Lower leg skin (tissue), 4 donors: ENCODE data around the gene FABP1. TPM values are rescaled to one million over a fixed set of nuclear protein-coding genes. Genes with fewer than 3 reads are reported as not detected.

Source experiments
- DNase-seq, 2 donors: peaks; one replicate each; pipeline ENCODE4 v3.0.0-alpha.2; 2019; ENCODE audit warnings: low spot score in 2 of 2
- H3K4me3 ChIP-seq: fragments of 200-600 bp; sonication (generic); 2 replicates; pipeline ENCODE4 v1.5.1; 2017; ENCODE audit warnings: mild to moderate bottlenecking, low read depth; ENCODE audit not compliant: poor library complexity, severe bottlenecking
- CTCF ChIP-seq, 3 donors: fragments of 450-650 bp; IDR thresholded peaks; one replicate each; pipeline ENCODE4 v1.5.1; 2016; ENCODE audit warnings: antibody characterized with exemption in 3 of 3, mild to moderate bottlenecking in 3 of 3, moderate library complexity in 2 of 3
- POLR2A ChIP-seq, 2 donors: fragments of 450-650 bp; IDR thresholded peaks; one replicate each; pipeline ENCODE4 v1.6.1; 2016 to 2017; ENCODE audit warnings: antibody characterized with exemption in 2 of 2, mild to moderate bottlenecking in 1 of 2, moderate library complexity in 1 of 2
- WGBS, 2 donors: methylation state at CpG; one replicate each; pipeline ENCODE4 v1.1.5; 2018; 5-methylcytosine and 5-hydroxymethylcytosine counted together
- intact Hi-C: fragments of 100-400 bp; cut with DNase I; formaldehyde crosslinking; loops from one replicate; pipeline ENCODE4 v1.15.0; 2023; ENCODE audit warnings: low total_unique reads
- total RNA-seq, 4 donors: library from RNA; depleted of rRNA; stranded (reverse); fragments of >200 nt; gene quantifications; one replicate each; pipeline ENCODE4 v1.1.0, GENCODE V29; 2016

FABP1 gene
- total RNA-seq, 4 donors from 2014 or later: not detected

GRCh38 chr2:88082781-88083180 is 45.1 kb downstream of the FABP1 start:
- intact Hi-C loops: no loop called here
- WGBS, 2 donors: 83 to 90% methylated on average over 1 of the region's 1 CpG
- no peak overlapping the region for H3K4me3 ChIP-seq
- no peak for TF ChIP-seq CTCF (IDR thresholded peaks at IDR 0.05)
- TF ChIP-seq POLR2A (IDR thresholded peaks at IDR 0.05): no peak
- no peak for DNase-seq

GRCh38 chr2:88081924-88082608 is 45.8 kb downstream of the FABP1 start:
- intact Hi-C loops: no loop called here
- WGBS, 2 donors: 75 to 82% methylated on average over 4 of the region's 4 CpGs
- no peak overlapping the region for H3K4me3 ChIP-seq
- TF ChIP-seq CTCF (IDR thresholded peaks at IDR 0.05) (no peak), POLR2A (IDR thresholded peaks at IDR 0.05) (no peak)
- no peak for DNase-seq

GRCh38 chr2:88080545-88080944 is 47.3 kb downstream of the FABP1 start:
- intact Hi-C loops: no loop called here
- no peak overlapping the region for H3K4me3 ChIP-seq
- 86 to 92% methylated on average over 2 of the region's 2 CpGs for WGBS, 2 donors
- TF ChIP-seq POLR2A (IDR thresholded peaks at IDR 0.05) (no peak), CTCF (IDR thresholded peaks at IDR 0.05) (no peak)
- no peak for DNase-seq

GRCh38 chr2:88078643-88079172 is 49.2 kb downstream of the FABP1 start:
- 31 to 37% methylated on average over 3 of the region's 3 CpGs for WGBS, 2 donors
- no peak overlapping the region for H3K4me3 ChIP-seq
- no peak for DNase-seq
- intact Hi-C loops: no loop called here
- TF ChIP-seq CTCF (IDR thresholded peaks at IDR 0.05): no peak

- intact Hi-C loops: no loop called here
- 92 to 93% methylated on average over 8 of the region's 8 CpGs for WGBS, 2 donors
- no peak for DNase-seq
- TF ChIP-seq POLR2A (IDR thresholded peaks at IDR 0.05) (no peak), CTCF (IDR thresholded peaks at IDR 0.05) (no peak)
- H3K4me3 ChIP-seq: no peak overlapping the region
Observed at GRCh38 chr2:88077080-88077479, 50.8 kb downstream of the FABP1 start.

GRCh38 chr2:88074854-88075292 is 53.0 kb downstream of the FABP1 start:
- WGBS, 2 donors: 39 to 42% methylated on average over 4 of the region's 4 CpGs
- no peak overlapping the region for H3K4me3 ChIP-seq
- no peak for DNase-seq
- intact Hi-C loops: no loop called here
- no peak for TF ChIP-seq POLR2A (IDR thresholded peaks at IDR 0.05)
- TF ChIP-seq CTCF (IDR thresholded peaks at IDR 0.05): no peak
